Stimulated activated CD8-positive, alpha-beta memory T cell treated with anti-CD3 and anti-CD28 coated beads, Interleukin-7, amount 100 ng/mL, for 1 hour (primary cell): Measurements from ENCODE around the gene VEPH1.

Source experiments
- DNase-seq, 2 donors: peaks; one replicate each; pipeline ENCODE4 v3.0.0-alpha.2; 2020; ENCODE audit warnings: low read depth in 2 of 2

Gene VEPH1

GRCh38 chr3:157477441-157477840 lies 25.8 kb downstream of the VEPH1 start:
- DNase-seq = no peak

- DNase-seq = no peak
These were observed 27.2 kb downstream of the VEPH1 start for GRCh38 chr3:157475921-157476414.

GRCh38 chr3:157472648-157473047 lies 30.6 kb downstream of the VEPH1 start:
- DNase-seq = no peak

- no peak for DNase-seq
These were observed 32.2 kb downstream of the VEPH1 start for GRCh38 chr3:157471064-157471463.

GRCh38 chr3:157469561-157470294 lies 33.5 kb downstream of the VEPH1 start:
- no peak for DNase-seq

GRCh38 chr3:157467200-157467599 lies 36.0 kb downstream of the VEPH1 start:
- no peak for DNase-seq

- DNase-seq = no peak
These were observed 37.5 kb downstream of the VEPH1 start for GRCh38 chr3:157465741-157466140.

GRCh38 chr3:157464321-157464720 lies 38.9 kb downstream of the VEPH1 start:
- no peak for DNase-seq

- no peak for DNase-seq
These were observed 39.4 kb downstream of the VEPH1 start for GRCh38 chr3:157463816-157464215.

GRCh38 chr3:157460253-157460652 lies 43.0 kb downstream of the VEPH1 start:
- no peak for DNase-seq

GRCh38 chr3:157459706-157460105 lies 43.5 kb downstream of the VEPH1 start:
- no peak for DNase-seq

GRCh38 chr3:157453824-157454223 lies 49.4 kb downstream of the VEPH1 start:
- no peak for DNase-seq

- DNase-seq = no peak
These were observed 51.1 kb downstream of the VEPH1 start for GRCh38 chr3:157452097-157452496.

- no peak for DNase-seq
These were observed 56.1 kb downstream of the VEPH1 start for GRCh38 chr3:157447026-157447694.

- no peak for DNase-seq
These were observed 57.4 kb downstream of the VEPH1 start for GRCh38 chr3:157445857-157446256.

- no peak for DNase-seq
These were observed 58.4 kb downstream of the VEPH1 start for GRCh38 chr3:157444797-157445184.

- no peak for DNase-seq
These were observed 59.1 kb downstream of the VEPH1 start for GRCh38 chr3:157443905-157444796.

- no peak for DNase-seq
These were observed 60.5 kb downstream of the VEPH1 start for GRCh38 chr3:157442729-157443128.

- DNase-seq = no peak
These were observed 62.1 kb downstream of the VEPH1 start for GRCh38 chr3:157441102-157441624.

GRCh38 chr3:157438194-157438730 lies 65.0 kb downstream of the VEPH1 start:
- DNase-seq = no peak

- no peak for DNase-seq
These were observed 66.5 kb downstream of the VEPH1 start, which contains the start of gene PTX3 for GRCh38 chr3:157436583-157437291. Gene PTX3, plus strand, starts transcription at chr3:157436850. Its CDS starts 84 bp downstream, at chr3:157436934.
